ENCODE data around the gene RGL4. TPM values are rescaled to one million over a fixed set of nuclear protein-coding genes. Genes with fewer than 3 reads are reported as not detected.

Gene RGL4
- total RNA-seq, 4 donors from 2014 or later, result 0.25 to 1.3 TPM; not detected in 2

DNA sequence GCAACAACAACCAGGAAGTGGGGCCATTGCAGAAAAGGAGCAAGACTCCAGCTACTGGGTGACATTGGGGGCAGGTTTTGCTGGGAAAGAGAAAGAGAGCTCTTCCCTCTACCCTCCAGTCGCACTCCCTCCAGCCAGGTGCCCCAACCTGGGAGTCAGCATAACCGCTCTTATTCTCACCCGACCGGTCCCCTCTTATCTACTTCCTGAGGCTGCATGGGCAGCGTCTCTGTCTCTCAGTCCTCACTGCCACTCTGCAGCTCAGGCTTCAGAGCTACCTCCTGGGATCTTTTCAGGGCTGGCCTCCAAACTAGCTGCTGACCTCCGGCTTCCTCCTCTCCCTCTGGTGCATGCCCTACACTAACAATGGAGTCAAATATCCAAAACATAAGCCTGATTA is 55.0 kb downstream of the RGL4 start:
- Histone ChIP-seq H3K27me3 (no peaks in the 10 kb centered on the region), H3K36me3 (peaks cover 13 to 18% of the 10 kb centered on the region in 2 donors), H3K4me1 (peaks cover 5 to 9% of the 10 kb centered on the region in 2 donors), H3K4me3 (replicated peaks in 1 of 3) (no peak overlapping the region), H3K9me3 (no peaks in the 10 kb centered on the region), H3K27ac (no peak overlapping the region)
- no peak for TF ChIP-seq CTCF (IDR thresholded peaks at IDR 0.05)
- no peak for TF ChIP-seq POLR2A (IDR thresholded peaks at IDR 0.05)
- intact Hi-C loops (cut with DNase I), result no loop called here
- no peak for DNase-seq
- WGBS, 2 donors, result 55 to 68% methylated on average over 6 of the region's 6 CpGs

Other genes starting within 250 kb of the RGL4 start
- gene IGLL1, start 110.7 kb upstream of the RGL4 start, total RNA-seq, result not detected
- under 1 TPM in 1 of 4 donors, not detected in 3; 0.56 TPM for gene DRICH1, start 58.7 kb upstream of the RGL4 start, total RNA-seq
- 10 to 100 TPM in 1 of 4 donors, 1 to 10 TPM in 3; 5.0 to 10.7 (median 7.4) TPM for gene ZNF70, start 60.1 kb downstream of the RGL4 start, total RNA-seq
- not detected for gene VPREB3, start 63.4 kb downstream of the RGL4 start, total RNA-seq
- gene C22orf15, start 72.0 kb downstream of the RGL4 start, total RNA-seq, result not detected
- 100 to 1,000 TPM in 1 of 4 donors, 10 to 100 TPM in 2, 1 to 10 TPM in 1; 9.4 to 154 (median 47.0) TPM for gene CHCHD10, start 77.0 kb downstream of the RGL4 start, total RNA-seq
- 1 to 10 TPM in 3 of 4 donors, under 1 TPM in 1; 0.38 to 2.3 (median 1.7) TPM for gene MMP11, start 81.8 kb downstream of the RGL4 start, total RNA-seq
- 100 to 1,000 TPM in 1 of 4 donors, 10 to 100 TPM in 3; 59.8 to 107 (median 75.4) TPM for gene SMARCB1, start 96.0 kb downstream of the RGL4 start, total RNA-seq
- gene DERL3, start 148.0 kb downstream of the RGL4 start, total RNA-seq, result 10 to 100 TPM in 1 of 4 donors, 1 to 10 TPM in 3; 1.6 to 15.9 (median 4.1) TPM
- 10 to 100 TPM; 17.5 to 30.0 (median 24.3) TPM for gene SLC2A11, start 166.9 kb downstream of the RGL4 start, total RNA-seq
- gene MIF, start 203.4 kb downstream of the RGL4 start, total RNA-seq, result 100 to 1,000 TPM; 342 to 807 (median 472) TPM